OCI-LY3 (cell line): ENCODE results near the gene IGBP1.
"Not testable (repeated sequence)": the region's sequence is repeated elsewhere in the genome, so short reads cannot be mapped to it uniquely, and the experiment has no call there.

Source experiments
- H2AFZ ChIP-seq: fragments of 200-600, 300-600 bp; shearing (Covaris generic); 2 replicates; pipeline ENCODE4 v1.6.0; 2014; ENCODE audit warnings: antibody characterized with exemption, low read depth, low read length
- H3K27ac ChIP-seq: fragments of 200-600, 300-600 bp; sonication (generic); 2 replicates; pipeline ENCODE4 v1.5.1; 2014; ENCODE audit warnings: mild to moderate bottlenecking, low read length, moderate library complexity, mixed read lengths
- H3K27me3 ChIP-seq: fragments of 200-600, 300-600 bp; sonication (generic); 2 replicates; pipeline ENCODE4 v1.6.1; 2014; ENCODE audit warnings: low read depth, low read length, mixed read lengths
- H3K36me3 ChIP-seq: fragments of 200-600, 300-600 bp; sonication (generic); replicated peaks from 2 replicates; pipeline ENCODE3; 2014; ENCODE audit warnings: low read depth, low read length, mixed read lengths
- H3K4me1 ChIP-seq: fragments of 300-600, 200-600 bp; sonication (generic); 2 replicates; pipeline ENCODE4 v1.6.1; 2014; ENCODE audit warnings: low read length, mixed read lengths
- H3K4me2 ChIP-seq: fragments of 200-600, 300-600 bp; sonication (generic); 2 replicates; pipeline ENCODE4 v1.6.1; 2014; ENCODE audit warnings: low read length, mixed read lengths
- H3K4me3 ChIP-seq: fragments of 300-600, 200-600 bp; sonication (generic); 2 replicates; pipeline ENCODE4 v1.5.1; 2014; ENCODE audit warnings: antibody characterized with exemption, mild to moderate bottlenecking, low read length, moderate library complexity
- H3K79me2 ChIP-seq: fragments of 300-600, 200-600 bp; shearing (Covaris generic); 2 replicates; pipeline ENCODE4 v1.6.1; 2014; ENCODE audit warnings: mild to moderate bottlenecking, low read length, mixed read lengths
- H3K9ac ChIP-seq: fragments of 300-600, 200-600 bp; shearing (Covaris generic); 2 replicates; pipeline ENCODE4 v1.6.0; 2014; ENCODE audit warnings: mild to moderate bottlenecking, low read length, moderate library complexity
- H3K9me3 ChIP-seq: fragments of 200-600, 300-600 bp; shearing (Covaris generic); 2 replicates; pipeline ENCODE4 v1.6.1; 2014; ENCODE audit warnings: low read length, mixed read lengths; ENCODE audit not compliant: insufficient read depth
- H4K20me1 ChIP-seq: fragments of 200-600, 300-600 bp; sonication (generic); 2 replicates; pipeline ENCODE4 v1.6.1; 2016; ENCODE audit warnings: low read length, mixed read lengths; ENCODE audit not compliant: insufficient read depth
- CTCF ChIP-seq: fragments of 200-600, 300-600 bp; sonication (generic); IDR thresholded peaks from 2 replicates; pipeline ENCODE4 v1.5.1; 2014; ENCODE audit warnings: antibody characterized with exemption, low read length, low read depth
- EZH2phosphoT487 ChIP-seq: fragments of 200-600 bp; shearing (Covaris generic); IDR thresholded peaks from 2 replicates; pipeline ENCODE4 v1.6.1; 2018; ENCODE audit warnings: antibody characterized with exemption, mixed run types, low read depth

IGBP1 gene

GRCh38 chrX:70117738-70118137 lies 15.5 kb upstream of the IGBP1 start:
- Histone ChIP-seq H3K27ac (no peak overlapping the region), H3K36me3 (no peaks in the 10 kb centered on the region), H3K9me3 (no peaks in the 10 kb centered on the region), H3K4me2 (no peak overlapping the region), H3K4me3 (no peak overlapping the region), H4K20me1 (no peaks in the 10 kb centered on the region), H3K27me3 (no peaks in the 10 kb centered on the region), H3K79me2 (no peaks in the 10 kb centered on the region), H2AFZ (no peak overlapping the region), H3K9ac (no peak overlapping the region), H3K4me1 (no peaks in the 10 kb centered on the region)
- TF ChIP-seq CTCF: no peak
- TF ChIP-seq EZH2phosphoT487: no peak

DNA sequence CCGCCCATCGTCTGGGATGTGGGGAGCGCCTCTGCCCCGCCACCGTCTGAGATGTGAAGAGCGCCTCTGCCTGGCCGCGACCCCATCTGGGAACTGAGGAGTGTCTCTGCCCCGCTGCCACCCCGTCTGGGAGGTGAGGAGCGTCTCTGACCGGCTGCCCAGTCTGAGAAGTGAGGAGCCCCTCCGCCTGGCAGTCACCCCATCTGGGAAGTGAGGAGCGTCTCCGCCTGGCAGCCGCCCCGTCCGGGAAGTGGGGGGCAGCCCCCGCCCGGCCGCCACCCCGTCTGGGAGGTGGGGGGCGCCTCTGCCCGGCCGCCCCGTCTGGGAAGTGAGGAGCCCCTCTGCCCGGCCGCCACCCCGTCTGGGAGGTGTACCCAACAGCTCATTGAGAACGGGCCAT lies 10.2 kb upstream of the IGBP1 start:
- not testable (repeated sequence) for H3K4me1 ChIP-seq, H3K27ac ChIP-seq, H3K36me3 ChIP-seq, H4K20me1 ChIP-seq, H2AFZ ChIP-seq, H3K4me3 ChIP-seq, H3K27me3 ChIP-seq, H3K9ac ChIP-seq, H3K79me2 ChIP-seq, H3K4me2 ChIP-seq, H3K9me3 ChIP-seq

DNA sequence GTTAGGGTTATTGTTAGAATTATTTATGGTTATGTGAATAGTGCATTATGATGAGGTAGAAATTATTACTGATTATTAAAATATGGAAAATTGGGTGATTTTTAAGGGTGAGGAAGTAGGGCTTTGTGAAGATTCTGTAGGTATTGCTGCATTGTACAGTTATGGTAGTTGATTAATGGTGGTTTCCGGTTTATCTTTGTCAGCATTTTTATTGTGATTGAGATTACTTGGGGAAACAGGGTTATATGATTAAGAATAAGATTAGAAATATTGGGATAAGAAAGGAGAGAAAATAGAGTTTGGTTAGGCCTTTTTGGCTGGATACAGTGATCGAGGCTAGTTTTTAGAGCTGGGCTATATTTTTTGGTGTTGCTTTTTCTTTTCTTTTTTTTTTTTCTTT lies 8.6 kb upstream of the IGBP1 start:
- Histone ChIP-seq H3K36me3 (no peaks in the 10 kb centered on the region), H3K9ac (no peak overlapping the region), H3K27ac (no peak overlapping the region), H3K4me3 (no peak overlapping the region), H3K9me3 (no peaks in the 10 kb centered on the region), H3K4me1 (no peaks in the 10 kb centered on the region), H3K4me2 (no peak overlapping the region), H4K20me1 (no peaks in the 10 kb centered on the region), H3K27me3 (no peaks in the 10 kb centered on the region), H3K79me2 (no peaks in the 10 kb centered on the region), H2AFZ (no peak overlapping the region)
- TF ChIP-seq EZH2phosphoT487 (no peak), CTCF (no peak)

DNA sequence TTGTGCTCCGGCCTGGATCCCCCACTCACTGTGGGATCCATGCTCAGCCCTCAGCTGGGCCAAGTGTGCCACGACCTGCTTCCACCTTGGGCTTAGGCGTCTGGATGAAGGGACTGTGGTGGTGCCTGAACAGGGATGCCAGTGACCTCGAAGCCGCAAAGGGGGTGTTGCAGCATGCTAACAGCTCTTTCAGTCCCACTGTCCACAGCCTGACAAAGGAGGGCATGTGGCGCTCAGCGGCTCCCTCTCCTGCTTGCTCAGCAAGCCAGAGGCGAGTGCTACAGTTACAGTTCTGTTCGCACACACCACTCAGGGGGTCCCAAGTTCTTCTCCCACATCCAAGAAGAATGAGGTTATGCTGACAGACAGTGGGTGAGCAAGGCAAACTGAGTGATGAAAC lies 5.2 kb upstream of the IGBP1 start:
- H3K4me3 ChIP-seq: no peak overlapping the region
- no peak for TF ChIP-seq CTCF
- no peak for TF ChIP-seq EZH2phosphoT487
- no peak overlapping the region for H3K9ac ChIP-seq
- H2AFZ ChIP-seq: no peak overlapping the region
- no peak overlapping the region for H3K4me2 ChIP-seq
- no peaks in the 10 kb centered on the region for H3K79me2 ChIP-seq
- no peaks in the 10 kb centered on the region for H4K20me1 ChIP-seq
- H3K27me3 ChIP-seq: no peaks in the 10 kb centered on the region
- no peaks in the 10 kb centered on the region for H3K9me3 ChIP-seq
- H3K36me3 ChIP-seq: no peaks in the 10 kb centered on the region
- H3K4me1 ChIP-seq: no peaks in the 10 kb centered on the region
- no peak overlapping the region for H3K27ac ChIP-seq

DNA sequence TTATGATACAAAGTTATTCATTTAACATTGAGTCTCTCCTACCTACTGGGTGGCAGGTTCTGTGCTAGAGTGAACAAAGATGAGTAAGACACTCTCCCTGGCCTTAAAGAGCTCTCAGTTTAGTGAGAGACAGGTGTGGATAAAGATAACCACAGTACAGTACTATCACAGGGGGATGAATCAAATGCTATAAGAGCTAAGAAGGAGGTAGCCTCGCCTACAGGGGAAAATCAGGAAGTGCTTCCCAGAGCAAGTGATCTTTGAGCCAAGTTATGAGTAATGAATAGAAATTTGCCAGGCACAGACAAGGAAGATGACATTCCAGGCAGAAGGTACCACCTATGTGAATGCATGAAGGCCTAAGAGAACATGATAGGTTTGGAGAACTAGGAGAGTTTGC lies 3.4 kb upstream of the IGBP1 start:
- no peak overlapping the region for H3K4me2 ChIP-seq
- H3K27me3 ChIP-seq: no peaks in the 10 kb centered on the region

More for the DNA sequence above, 3.4 kb upstream of the IGBP1 start:
- no peak overlapping the region for H3K9ac ChIP-seq
- H3K4me3 ChIP-seq: no peak overlapping the region
- no peaks in the 10 kb centered on the region for H3K36me3 ChIP-seq
- H2AFZ ChIP-seq: no peak overlapping the region
- H4K20me1 ChIP-seq: no peaks in the 10 kb centered on the region
- no peak for TF ChIP-seq EZH2phosphoT487
- TF ChIP-seq CTCF: no peak
- H3K4me1 ChIP-seq: peaks cover 4% of the 10 kb centered on the region
- H3K9me3 ChIP-seq: no peaks in the 10 kb centered on the region
- no peak overlapping the region for H3K27ac ChIP-seq
- peaks cover 11% of the 10 kb centered on the region for H3K79me2 ChIP-seq
